K562 (cell line): Measurements from ENCODE around the gene CREG2.

Experiments
- ELF1 ChIP-seq: fragments of 200-800 bp; sonication (Bioruptor generic); IDR thresholded peaks from 2 replicates; pipeline ENCODE4 v1.6.1; 2016; ENCODE audit warnings: missing genetic modification characterization, missing compliant biosample characterization
- EP300 ChIP-seq: IDR thresholded peaks from 2 replicates; pipeline ENCODE4 v1.6.1; 2012; ENCODE audit warnings: low read length, improper control_type of control experiment
- NUFIP1 ChIP-seq: fragments of 450-650 bp; IDR thresholded peaks from 2 replicates; pipeline ENCODE4 v1.6.1; 2018; ENCODE audit not compliant: partially characterized antibody
- POLR2AphosphoS5 ChIP-seq: IDR thresholded peaks from 2 replicates; pipeline ENCODE4 v1.6.1; 2011; ENCODE audit warnings: mild to moderate bottlenecking, low read depth, low read length, moderate library complexity; ENCODE audit not compliant: control insufficient read depth, insufficient read depth

DNA sequence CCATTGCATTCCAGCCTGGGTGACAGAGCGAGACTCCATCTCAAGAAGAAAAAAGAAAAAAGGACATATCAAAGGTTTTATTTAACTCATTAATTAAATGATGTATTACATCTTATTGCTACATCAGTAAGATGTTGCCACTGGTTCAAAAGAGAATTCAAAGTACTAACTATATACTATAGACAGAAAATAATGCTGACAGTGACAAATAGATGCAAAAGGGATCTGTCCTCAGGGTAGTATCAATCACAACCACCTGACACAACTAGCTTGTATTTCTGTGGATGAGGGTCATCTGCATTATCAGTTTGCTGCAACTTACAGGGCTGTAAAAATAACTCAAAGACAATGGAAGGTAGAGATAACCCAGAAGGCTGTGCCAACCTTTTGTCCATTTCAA, 16.4 kb upstream of the CREG2 start:
- TF ChIP-seq NUFIP1 (no peak), ELF1 (tag) (no peak), POLR2AphosphoS5 (no peak), EP300 (no peak)
